Testis (tissue), 3 donors: ENCODE results near the gene UBAC1. TPM values are rescaled to one million over a fixed set of nuclear protein-coding genes. Genes with fewer than 3 reads are reported as not detected.

Source experiments
- DNase-seq: peaks from one replicate; pipeline ENCODE4 v3.0.0-alpha.2; 2019
- H3K27ac ChIP-seq, 2 donors: fragments of 200-600 bp; sonication (generic); one replicate each; pipeline ENCODE4 v1.5.1; 2019
- H3K27me3 ChIP-seq: fragments of 200-600 bp; sonication (generic); one replicate; pipeline ENCODE4 v1.5.1; 2019
- H3K36me3 ChIP-seq: fragments of 200-600 bp; sonication (generic); one replicate; pipeline ENCODE4 v1.5.1; 2017; ENCODE audit warnings: low read depth; ENCODE audit errors: missing control alignments
- H3K4me1 ChIP-seq: fragments of 200-600 bp; sonication (generic); one replicate; pipeline ENCODE4 v1.5.1; 2019
- H3K4me3 ChIP-seq, 2 donors: fragments of 200-600 bp; sonication (generic); one replicate each; pipeline ENCODE4 v1.5.1; 2017 to 2019
- H3K9me3 ChIP-seq: fragments of 200-600 bp; sonication (generic); one replicate; pipeline ENCODE4 v1.5.1; 2017
- CTCF ChIP-seq, 3 experiments: fragments of 450-650 bp in 2 of 3; fragments of 200-600 bp in 1 of 3; sonication (generic) in 1 of 3; IDR thresholded peaks; one replicate each; pipeline ENCODE4 v1.5.1; 2016 to 2019; ENCODE audit warnings: antibody characterized with exemption in 3 of 3, mild to moderate bottlenecking in 2 of 3, moderate library complexity in 1 of 3
- POLR2A ChIP-seq: fragments of 450-650 bp; IDR thresholded peaks from one replicate; pipeline ENCODE4 v1.6.1; 2017; ENCODE audit warnings: antibody characterized with exemption, mild to moderate bottlenecking, moderate library complexity
- WGBS, 2 donors: methylation state at CpG; one replicate each; pipeline ENCODE4 v1.1.5; 2018; 5-methylcytosine and 5-hydroxymethylcytosine counted together
- intact Hi-C: fragments of 100-400 bp; cut with DNase I; formaldehyde crosslinking; loops from one replicate; pipeline ENCODE4 v1.15.1; 2023; ENCODE audit warnings: low total_unique reads
- polyA plus RNA-seq: library from polyadenylated mRNA; stranded (reverse); fragments of 350-450 nt; fragmentation: Illumina TruSeq; extraction: RNeasy Lipid Tissue Mini Kit (QIAGEN cat#74804); gene quantifications from one replicate; pipeline ENCODE4 v1.2.3, GENCODE V29; 2014; ENCODE audit warnings: low read depth, low replicate concordance; ENCODE audit not compliant: insufficient read depth
- total RNA-seq, 2 donors: library from RNA; depleted of rRNA; stranded (reverse); fragments of >200 nt; gene quantifications; one replicate each; pipeline ENCODE4 v1.2.3, GENCODE V29; 2016

The UBAC1 gene
- total and polyA plus RNA-seq, 3 donors from 2014 or later, result 82.2 to 99.5 (median 92.5) TPM

GRCh38 chr9:135907431-135908092, 53.6 kb downstream of the UBAC1 start, which contains the start of gene CAMSAP1:
TSS of gene CAMSAP1 (minus strand) at chr9:135907546. CDS start at chr9:135907159, 387 bp downstream.
- intact Hi-C loops, result no loop called here

GRCh38 chr9:135907006-135907430, 54.2 kb downstream of the UBAC1 start:
- peak overlapping the region in 1 of 2 donors; percentile 55 for H3K27ac ChIP-seq
- 2% methylated on average over 26 of the region's 69 CpGs; no CpG with 5 or more reads in 1 of the 2 donors for WGBS, 2 donors
- H3K36me3 ChIP-seq, result no peaks in the 10 kb centered on the region
- H3K4me3 ChIP-seq, result peak overlapping the region; percentile 60 to 61
- peak; percentile 30 for DNase-seq
- peaks cover 26% of the 10 kb centered on the region for H3K4me1 ChIP-seq
- no peaks in the 10 kb centered on the region for H3K9me3 ChIP-seq
- intact Hi-C loops, result no loop called here
- TF ChIP-seq POLR2A (no peak), CTCF (IDR thresholded peaks at IDR 0.05) (no peak)
- H3K27me3 ChIP-seq, result no peaks in the 10 kb centered on the region

More at GRCh38 chr9:135907431-135908092, 53.6 kb downstream of the UBAC1 start, which contains the start of gene CAMSAP1:
- WGBS, 2 donors, result 0 to 1% methylated on average over 8 to 37 of the region's 91 CpGs
- Histone ChIP-seq H3K36me3 (no peaks in the 10 kb centered on the region), H3K27me3 (no peaks in the 10 kb centered on the region), H3K4me3 (peak within 1 kb of the TSS; percentile 81 to 86), H3K9me3 (no peaks in the 10 kb centered on the region), H3K27ac (peak within 1 kb of the TSS; percentile 79 to 85), H3K4me1 (peaks cover 23% of the 10 kb centered on the region)
- peak; percentile 90 for DNase-seq
- TF ChIP-seq CTCF (IDR thresholded peaks at IDR 0.05), result no peak
- TF ChIP-seq POLR2A, result no peak

- 1% methylated on average over 7 to 26 of the region's 70 CpGs for WGBS, 2 donors
- TF ChIP-seq POLR2A, result no peak
- no peak for TF ChIP-seq CTCF (IDR thresholded peaks at IDR 0.05)
- Histone ChIP-seq H3K4me1 (peaks cover 26% of the 10 kb centered on the region), H3K27ac (peak overlapping the region; percentile 12 to 55), H3K27me3 (no peaks in the 10 kb centered on the region), H3K36me3 (no peaks in the 10 kb centered on the region), H3K4me3 (peak overlapping the region; percentile 60 to 61), H3K9me3 (no peaks in the 10 kb centered on the region)
- intact Hi-C loops, result no loop called here
- DNase-seq, result peak; percentile 28
These were observed 54.7 kb downstream of the UBAC1 start for GRCh38 chr9:135906291-135907005.

- Histone ChIP-seq H3K36me3 (no peaks in the 10 kb centered on the region), H3K27me3 (no peaks in the 10 kb centered on the region), H3K4me1 (peaks cover 26% of the 10 kb centered on the region), H3K27ac (no peak overlapping the region), H3K4me3 (peak overlapping the region in 1 of 2 donors; percentile 60), H3K9me3 (no peaks in the 10 kb centered on the region)
- no peak for TF ChIP-seq POLR2A
- TF ChIP-seq CTCF (IDR thresholded peaks at IDR 0.05), result no peak
- 33 to 48% methylated on average over 23 of the region's 23 CpGs for WGBS, 2 donors
- no peak for DNase-seq
- intact Hi-C loops, result no loop called here
These were observed 55.6 kb downstream of the UBAC1 start for GRCh38 chr9:135905380-135906258.
